ENCODE measurements around the gene ZCCHC8.
"Not testable (repeated sequence)": the region's sequence is repeated elsewhere in the genome, so short reads cannot be mapped to it uniquely, and the experiment has no call there.

Gene ZCCHC8

DNA sequence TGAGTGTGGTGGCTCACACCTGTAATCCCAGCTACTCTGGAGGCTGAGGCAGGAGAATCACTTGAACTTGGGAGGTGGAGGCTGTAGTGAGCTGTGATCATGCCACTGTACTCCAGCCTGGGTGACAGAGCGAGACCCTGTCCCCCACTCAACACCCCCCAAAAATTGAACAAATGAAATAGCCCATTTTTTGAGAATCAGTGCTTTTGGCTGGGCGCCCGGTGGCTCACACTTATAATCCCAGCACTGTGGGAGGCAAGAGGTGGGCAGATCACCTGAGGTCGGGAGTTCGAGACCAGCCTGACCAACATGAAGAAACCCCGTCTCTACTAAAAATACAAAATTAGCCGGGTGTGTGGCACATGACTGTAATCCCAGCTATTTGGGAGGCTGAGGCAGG is 30.2 kb downstream of the ZCCHC8 start:
- DNase-seq: not testable (repeated sequence)

DNA sequence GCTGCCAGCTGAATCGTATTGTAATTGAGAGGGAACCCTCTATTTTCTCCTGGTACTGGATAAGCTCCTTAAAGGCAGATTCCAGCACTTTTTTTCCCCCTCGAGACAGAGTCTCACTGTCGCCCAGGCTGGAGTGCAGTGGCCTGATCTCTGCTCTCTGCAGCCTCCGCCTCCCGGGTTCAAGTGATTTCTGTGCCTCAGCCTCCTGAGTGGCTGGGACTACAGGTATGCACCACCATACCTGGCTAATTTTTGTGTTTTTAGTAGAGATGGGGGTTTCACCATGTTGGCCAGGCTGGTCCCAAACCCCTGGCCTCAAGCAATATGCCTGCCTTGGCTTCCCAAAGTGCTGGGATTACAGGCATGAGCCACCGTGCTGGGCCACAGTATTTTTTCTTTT is 30.9 kb downstream of the ZCCHC8 start:
- DNase-seq: not testable (repeated sequence)

DNA sequence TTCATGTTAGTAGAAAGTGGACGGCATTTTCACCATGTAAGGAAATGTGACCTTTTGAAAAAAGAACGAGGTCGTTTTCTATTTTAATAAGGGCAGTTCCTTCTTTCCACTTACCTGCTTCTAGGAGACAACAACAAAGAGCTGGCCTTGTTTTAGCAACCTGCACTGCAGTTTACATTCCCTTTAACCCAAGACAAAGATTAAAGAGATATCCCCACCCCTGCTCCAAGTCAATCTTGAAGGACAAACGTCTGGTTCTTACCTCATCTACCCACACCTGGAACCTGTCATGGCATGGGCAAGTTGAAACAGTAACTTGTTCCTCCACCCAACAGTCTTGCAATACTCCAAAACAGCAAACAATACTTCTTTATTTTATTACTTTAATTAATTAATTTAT is 32.7 kb downstream of the ZCCHC8 start:
- no peak for DNase-seq

DNA sequence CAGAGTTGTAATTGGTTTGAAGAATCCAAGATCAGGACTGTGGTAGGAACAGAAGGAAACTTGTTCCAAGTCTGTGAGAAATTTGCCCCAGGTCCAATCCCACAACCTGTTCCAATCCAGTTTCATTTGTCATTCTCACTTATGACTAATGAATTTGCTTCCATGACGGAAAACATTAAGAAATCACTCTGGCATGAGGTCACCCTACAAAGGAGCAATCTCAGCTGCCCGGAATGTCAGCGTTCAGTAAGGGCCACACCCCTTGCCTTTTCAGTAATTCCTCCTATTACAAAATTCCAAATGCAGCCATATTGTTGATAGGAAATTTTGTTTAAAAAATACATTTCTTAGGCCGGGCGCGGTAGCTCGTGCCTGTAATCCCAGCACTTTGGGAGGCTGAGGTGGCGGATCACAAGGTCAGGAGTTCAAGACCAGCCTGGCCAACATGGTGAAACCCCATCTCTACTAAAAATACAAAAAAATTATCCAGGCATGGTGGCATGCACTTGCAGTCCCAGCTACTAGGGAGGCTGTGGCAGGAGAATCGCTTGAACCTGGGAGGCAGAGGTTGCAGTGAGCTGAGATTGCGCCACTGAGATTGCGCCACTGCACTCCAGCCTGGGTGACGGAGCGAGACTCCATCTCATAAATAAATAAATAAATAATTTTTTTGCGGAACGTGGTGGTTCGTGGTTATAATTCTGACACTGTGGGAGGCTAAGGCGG is 36.3 kb downstream of the ZCCHC8 start:
- not testable (repeated sequence) for DNase-seq

DNA sequence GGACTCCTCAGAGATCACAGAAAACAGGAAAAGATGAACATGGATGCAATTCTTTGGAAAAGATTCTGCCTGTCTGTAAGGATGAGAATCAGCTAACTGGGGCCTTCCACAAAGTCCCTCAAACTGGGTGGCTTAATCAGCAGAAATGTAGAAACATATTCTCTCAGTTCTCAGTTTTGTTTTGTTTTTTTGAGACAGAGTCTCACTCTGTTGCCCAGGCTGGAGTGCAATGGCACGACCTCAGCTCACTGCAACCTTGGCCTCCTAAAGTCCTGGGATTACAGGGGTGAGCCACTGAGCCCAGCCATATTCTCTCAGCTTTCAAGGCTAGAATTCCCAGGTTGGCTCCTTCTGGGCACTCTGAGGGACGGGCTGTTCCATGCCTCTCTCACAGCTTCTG is 40.1 kb downstream of the ZCCHC8 start:
- no peak for DNase-seq

DNA sequence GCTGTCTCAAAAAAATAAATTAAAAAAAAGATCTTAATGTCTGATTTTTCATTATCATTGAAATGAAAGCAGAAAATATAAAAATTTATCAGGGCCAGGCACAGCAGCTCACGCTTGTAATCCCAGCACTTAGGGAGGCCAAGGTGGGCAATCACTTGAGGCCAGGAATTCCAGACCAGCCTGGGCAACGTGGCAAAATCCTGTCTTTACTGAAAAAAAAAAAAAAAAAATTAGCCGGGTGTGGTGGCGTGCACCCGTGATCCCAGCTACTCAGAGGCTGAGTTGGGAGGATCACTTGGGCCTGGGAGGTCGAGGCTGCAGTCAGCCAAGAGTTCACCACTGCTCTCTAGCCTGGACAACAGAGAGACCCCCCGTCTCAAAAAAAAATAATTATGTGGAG is 40.7 kb downstream of the ZCCHC8 start:
- no peak for DNase-seq

DNA sequence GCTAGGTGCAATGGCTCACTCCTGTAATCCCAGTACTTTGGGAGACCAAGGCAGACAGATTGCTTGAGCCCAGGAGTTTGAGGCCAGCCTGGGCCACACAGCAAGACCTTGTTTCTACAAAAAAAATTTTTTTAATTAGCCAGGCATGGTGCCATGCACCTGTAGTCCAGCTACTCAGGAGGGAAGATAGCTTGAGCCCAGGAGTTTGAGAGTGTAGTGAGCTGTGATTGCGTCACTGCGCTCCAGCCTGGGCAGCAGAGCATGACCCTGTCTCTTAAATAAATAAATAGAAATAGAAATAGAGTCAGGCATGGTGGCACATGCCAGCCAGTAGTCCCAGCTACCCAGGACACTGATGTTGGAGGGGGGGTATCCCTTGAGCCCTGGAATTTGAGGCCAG is 41.5 kb downstream of the ZCCHC8 start:
- DNase-seq: no peak

DNA sequence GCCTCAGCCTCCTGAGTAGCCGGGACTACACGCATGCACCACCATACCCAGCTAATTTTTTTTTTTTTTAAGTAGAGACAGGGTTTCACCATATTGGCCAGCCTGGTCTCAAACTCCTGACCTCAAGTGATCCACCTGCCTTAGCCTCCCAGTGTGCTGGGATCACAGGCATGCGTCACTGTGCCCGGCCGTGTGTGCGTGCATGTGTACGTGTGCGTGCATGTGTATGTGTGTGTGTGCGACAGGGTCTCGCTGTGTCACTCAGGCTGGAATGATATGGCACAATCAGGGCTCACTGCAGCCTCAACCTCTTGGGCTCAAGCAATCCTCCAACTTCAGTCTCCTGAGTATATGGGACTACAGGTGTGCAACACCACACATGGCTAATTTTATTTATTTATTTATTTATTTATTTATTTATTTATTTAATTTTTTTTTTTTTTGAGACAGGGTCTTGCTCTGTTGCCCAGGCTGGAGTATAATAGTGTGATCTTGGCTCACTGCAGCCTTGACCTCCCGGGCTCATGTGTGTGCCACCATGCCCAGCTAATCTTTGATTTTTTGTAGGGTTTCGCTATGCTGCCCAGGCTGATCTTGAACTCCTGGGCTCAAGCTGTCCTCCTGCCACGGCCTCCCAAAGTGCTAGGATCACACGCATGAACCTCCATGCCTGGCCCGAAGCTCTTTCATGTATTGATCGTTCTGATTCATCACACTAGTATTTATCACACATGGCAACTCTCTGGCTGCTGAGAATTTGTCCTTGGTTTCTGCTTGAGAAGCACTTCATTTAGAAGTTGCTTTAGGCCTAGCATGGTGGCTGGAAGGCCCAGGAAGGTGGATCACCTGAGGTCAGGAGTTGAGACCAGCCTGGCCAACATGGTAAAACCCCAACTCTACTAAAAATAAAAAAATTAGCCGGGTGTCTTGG is 42.4 kb downstream of the ZCCHC8 start:
- DNase-seq: no peak

DNA sequence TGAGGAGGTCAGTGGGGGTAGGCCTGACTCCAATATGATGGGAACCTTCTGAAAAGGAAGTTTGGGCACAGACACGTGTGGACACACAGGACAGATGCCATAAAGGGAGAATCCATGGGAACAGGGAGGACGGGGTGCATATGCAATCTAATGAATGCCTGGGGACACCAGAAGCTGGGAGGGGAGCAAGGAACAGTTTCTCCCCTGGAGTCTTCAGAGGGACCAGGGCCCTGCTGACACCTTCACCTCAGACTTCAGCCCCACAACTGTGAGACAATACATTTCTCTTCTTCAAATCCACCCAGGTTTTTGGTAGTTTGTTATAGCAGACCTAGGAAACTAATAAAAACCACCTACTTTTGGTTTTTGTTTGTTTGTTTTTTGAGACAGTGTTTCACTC is 43.1 kb downstream of the ZCCHC8 start:
- no peak for DNase-seq

DNA sequence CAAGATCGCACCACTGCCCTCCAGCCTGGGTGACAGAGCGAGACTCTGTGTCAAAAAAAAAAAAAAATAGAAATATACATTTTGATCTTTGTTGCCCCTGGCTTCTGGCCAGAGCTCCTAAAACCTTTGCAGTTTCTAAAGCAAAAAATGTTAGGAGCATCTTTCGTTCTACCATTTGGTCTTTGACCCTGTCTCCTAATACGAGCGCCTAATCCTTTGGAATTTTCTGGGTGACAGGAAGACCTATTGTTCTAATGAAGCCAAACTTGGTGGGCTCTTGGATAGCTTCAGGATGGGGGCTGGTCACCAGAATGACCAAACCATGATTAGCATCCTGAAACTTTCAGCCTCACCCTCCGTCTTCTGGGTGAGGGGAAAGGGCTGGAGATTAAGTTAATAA is 46.0 kb downstream of the ZCCHC8 start:
- no peak for DNase-seq

DNA sequence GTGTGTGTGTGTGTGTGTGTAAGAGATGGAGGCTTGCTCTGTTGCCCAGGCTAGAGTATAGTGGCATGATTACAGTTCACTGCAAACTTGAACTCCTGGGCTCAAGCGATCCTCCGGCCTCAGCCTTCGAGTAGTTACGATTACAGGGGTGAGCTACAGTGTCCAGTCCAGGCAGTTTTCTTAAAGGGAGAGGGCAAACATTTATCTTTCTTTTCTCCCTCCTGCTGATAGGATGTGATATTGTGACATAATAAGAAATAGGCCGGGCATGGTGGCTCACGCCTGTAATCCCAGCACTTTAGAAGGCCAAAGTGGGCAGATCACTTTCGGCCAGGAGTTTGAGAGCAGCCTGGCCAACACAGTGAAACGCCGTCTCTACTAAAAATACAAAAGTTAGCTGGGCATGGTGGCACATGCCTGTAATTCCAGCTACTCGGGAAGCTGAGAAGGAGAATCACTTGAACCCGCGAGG is 46.4 kb downstream of the ZCCHC8 start:
- no peak for DNase-seq

DNA sequence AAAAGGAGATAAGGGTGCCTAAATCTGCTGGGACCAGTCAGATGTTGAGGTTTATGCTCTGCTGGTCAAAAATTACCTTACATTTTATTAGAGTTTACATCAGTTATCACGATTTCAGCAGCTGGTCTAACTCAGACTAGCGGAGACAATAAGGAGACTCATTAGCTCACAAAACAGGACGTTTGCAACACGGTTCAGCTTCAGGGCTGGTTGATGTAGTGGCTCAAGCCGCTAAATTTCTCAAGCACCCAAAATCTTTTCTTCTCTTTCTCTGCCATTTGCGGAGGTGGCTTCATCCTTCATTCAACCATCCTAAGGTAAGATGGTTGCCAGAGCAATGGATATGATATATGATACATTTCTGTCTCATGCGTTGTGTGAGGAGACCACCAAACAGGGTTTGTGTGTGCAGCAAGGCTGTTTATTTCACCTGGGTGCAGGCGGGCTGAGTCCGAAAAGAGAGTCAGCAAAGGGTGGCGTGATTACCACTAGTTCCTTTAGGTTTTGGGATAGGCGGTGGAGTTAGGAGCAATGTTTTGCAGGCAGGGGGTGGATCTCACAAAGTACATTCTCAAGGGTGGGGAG is 47.9 kb downstream of the ZCCHC8 start:
- no peak for DNase-seq

DNA sequence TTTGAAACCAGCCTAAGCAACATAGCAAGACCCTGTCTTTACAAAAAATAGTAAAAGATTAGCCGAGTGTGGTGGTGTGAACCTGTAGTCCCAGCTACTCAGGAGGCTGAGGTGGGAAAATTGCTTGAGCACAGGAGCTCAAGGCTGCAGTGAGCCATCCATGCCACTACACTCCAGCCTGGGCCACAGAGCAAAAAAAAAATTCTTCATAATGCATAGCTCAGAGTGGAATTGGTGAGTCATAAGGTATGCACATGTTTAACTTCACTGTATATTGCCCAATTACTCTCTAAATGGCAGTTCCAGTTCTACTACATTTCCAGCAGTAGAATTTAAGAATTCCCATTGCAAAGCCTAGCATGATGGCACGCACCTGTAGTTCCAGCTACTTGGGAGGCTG is 51.4 kb downstream of the ZCCHC8 start:
- no peak for DNase-seq

DNA sequence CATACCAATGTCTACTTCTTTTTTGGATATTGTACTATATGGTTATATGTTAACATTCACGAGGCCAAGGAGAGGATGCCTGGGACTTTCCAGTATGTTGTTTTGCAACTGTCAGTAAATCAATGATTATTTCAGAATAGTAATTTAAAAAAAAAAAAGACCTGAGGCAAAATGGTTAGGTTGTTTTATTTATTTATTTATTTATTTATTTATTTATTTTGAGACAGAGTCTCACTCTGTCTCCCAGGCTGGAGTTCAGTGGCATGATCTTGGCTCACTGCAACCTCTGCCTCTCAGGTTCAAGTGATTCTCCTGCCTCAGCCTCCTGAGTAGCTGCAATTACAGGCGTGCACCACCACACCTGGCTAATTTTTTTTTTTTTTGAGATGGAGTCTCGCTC is 52.9 kb downstream of the ZCCHC8 start:
- DNase-seq: not testable (repeated sequence)

DNA sequence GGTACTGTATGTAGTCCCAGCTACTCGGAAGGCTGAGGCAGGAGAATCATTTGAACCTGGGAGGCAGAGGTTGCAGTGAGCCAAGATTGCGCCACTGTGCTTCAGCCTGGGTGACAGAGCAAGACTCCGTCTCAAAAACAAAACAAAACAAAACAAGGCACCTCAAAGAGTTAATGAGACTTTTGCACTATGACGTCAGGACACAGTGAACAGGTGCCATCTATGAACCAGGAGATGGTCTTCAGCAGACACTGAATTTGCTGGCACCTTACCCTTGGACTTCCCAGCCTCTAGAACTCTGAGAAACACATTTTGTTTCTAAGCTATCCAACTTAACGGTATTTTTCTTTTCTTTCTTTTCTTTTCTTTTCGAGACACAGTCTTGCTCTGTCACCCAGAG is 54.3 kb downstream of the ZCCHC8 start:
- not testable (repeated sequence) for DNase-seq

DNA sequence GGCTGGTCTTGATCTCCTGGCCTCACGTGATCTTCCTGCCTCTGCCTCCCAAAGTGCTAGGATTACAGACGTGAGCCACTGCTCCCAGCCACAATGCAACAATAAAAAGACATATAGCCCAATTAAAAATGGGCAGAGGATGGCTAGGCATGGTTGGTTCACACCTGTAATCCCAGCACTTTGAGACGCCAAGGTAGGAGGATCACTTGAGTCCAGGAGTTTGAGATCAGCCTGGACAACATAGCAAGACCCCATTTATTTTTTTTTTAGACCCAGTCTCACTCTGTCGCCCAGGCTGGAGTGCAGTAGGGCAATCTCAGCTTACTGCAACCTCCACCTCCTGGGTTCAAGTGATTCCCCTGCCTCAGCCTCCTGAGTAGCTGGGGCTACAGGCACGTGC is 56.7 kb downstream of the ZCCHC8 start:
- not testable (repeated sequence) for DNase-seq

DNA sequence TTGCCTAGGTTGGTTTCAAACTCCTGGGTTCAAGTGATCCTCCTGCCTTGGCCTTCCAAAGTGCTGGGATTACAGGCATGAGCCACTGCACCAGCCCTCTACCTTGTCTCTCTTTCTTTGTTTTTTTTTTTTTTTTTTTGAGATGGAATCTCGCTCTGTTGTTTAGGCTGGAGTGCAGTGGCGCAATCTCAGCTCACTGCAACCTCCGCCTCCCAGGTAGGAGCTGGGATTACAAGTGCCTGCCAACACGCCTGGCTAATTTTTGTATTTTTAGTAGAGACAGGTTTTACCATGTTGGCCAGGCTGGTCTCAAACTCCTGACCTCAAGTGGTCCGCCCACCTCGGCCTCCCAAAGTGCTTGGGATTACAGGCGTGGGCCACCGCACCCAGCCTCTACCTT is 61.9 kb downstream of the ZCCHC8 start:
- DNase-seq: not testable (repeated sequence)

DNA sequence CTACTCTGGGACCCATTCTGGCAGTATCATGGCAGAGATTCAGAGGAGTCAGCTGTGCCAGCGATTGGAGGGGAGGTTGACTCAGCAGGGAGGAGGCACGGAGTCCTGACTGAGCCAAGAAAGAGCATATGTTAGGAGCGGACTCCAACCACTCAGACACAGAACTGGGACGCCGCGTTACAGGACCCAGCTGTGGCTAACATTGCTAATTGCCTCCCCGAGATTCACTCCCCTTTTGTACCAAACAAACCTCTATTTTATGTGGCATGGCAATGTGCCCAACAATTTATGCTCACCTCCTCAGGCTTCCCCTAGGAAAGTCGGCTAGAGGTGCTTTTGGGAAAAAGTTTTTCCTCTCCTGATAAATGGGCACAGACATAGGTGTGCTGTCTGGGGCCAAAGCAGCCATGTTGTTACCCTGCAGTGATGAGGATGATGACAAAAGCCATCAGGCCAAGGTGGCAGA is 63.0 kb downstream of the ZCCHC8 start:
- DNase-seq: no peak

DNA sequence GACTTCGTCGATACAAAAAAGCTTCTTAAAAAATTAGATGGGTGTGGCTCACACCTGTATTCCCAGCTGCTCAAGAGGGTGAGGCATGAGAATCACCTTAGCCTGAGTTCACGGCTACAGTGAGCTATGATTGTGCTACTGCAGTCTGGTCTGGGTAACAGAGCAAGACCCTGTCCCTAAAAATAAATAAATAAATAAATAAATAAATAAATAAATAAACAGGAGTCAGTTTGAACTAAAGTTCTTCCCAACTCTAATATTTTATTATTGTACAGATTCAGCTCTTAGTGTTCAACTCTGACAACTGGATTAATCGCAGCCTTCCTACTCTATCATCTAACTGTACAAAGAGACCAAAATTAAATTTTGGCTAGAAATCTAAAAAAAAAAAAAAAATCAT is 65.5 kb downstream of the ZCCHC8 start:
- no peak for DNase-seq

DNA sequence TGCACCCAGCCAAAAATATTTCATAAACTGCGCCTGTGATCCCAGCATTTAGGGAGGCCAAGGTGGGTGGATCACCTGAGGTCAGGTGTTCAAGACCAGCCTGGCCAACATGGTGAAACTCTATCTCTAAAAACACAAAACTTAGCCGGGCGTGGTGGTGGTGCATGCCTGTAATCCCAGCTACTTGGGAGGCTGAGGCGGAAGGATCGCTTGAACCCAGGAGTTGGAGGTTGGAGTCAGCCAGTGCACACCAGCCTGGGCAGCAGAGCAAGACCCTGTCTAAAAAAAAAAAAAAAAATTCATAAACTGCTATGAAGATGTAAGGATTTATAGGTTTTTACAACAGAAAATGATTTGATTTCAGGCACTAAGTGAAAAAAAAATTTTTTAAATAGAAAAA is 71.7 kb downstream of the ZCCHC8 start:
- DNase-seq: not testable (repeated sequence)

DNA sequence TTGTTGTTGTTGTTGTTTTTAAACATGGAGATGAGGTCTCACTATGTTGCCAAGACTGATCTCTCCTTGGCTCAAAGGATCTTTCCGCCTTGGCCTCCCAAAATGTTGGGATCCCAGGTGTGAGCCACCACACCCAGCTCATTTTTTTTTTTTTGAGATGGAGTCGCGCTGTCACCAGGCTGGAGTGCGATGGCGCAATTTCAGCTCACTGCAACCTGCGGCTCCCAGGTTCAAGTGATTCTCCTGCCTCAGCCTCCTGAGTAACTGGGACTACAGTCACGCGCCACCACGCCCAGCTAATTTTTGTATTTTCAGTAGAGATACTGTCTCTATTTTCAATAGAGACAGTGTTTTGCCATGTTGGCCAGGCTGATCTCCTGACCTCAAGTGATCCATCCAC is 73.3 kb downstream of the ZCCHC8 start:
- no peak for DNase-seq

DNA sequence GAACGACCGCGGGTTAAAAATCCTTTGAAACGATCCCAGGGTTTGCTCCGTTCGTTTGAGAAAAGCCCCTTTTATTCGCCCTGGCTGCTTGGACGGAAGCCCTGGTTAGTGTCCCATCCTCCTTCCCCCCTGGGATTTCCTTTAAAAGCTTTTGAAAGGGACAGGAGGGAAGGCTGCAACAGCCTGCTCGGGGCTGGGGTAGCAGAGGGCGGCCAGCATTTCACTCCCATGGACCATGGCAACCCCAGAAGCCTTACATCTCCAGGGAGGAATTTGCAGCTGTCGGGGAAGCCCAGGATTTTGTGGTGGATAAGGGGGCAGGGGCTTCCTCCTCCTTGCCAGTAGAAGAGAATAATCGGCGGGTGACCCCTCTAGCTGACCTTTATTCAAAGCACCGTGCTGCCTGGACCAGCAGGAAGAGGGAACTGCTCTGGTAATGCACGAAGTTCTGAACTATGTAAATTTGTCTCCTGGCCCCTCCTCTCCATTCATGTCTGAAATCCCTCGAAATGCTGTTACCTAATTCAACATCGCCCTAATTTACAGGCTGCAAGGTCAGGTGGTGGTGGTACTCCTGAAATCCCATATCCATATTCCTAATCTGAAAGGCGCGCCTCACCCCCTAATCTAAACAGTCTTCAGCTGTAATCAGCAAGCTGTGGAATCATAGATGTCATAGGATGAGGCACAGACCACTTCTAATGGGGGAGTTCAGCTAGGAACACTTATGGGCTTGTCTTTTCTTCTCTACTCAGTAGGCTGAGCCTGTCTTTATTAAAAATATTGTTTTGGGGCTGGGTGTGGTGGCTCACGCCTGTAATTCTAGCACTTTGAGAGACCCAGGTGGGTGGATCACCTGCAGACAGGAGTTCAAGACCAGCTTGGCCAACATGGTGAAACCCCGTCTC is 77.2 kb downstream of the ZCCHC8 start:
- DNase-seq: no peak
